ENCODE measurements around the gene CTNNA3. TPM values are rescaled to one million over a fixed set of nuclear protein-coding genes. Genes with fewer than 3 reads are reported as not detected.

CTNNA3 gene
- total RNA-seq, 1 experiment from 2014 or later = 0.32 TPM

DNA sequence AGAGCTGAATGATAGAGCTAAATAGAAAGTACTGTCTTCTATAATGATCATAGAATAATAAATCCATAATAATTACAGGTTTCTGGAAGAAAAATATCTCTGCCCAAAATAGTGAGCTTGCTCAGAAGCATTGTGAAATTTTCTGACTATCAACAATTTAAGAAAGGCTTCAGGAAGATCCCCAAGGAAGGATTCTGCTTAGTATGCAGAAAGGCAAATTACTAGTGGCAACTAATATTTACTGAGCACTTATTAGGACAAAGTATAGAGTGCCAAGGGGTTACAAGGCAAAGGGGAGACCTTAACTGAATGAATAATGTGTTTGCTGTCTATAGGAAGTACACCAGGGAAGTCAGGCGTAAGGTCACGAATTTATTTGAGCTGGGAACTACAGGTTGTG, 928.3 kb downstream of the CTNNA3 start (continued):
- TF ChIP-seq ELF1 (IDR thresholded peaks at IDR 0.05; ENCODE audit: borderline replicate concordance, low read depth) = no peak
- TF ChIP-seq, protein P1, sequence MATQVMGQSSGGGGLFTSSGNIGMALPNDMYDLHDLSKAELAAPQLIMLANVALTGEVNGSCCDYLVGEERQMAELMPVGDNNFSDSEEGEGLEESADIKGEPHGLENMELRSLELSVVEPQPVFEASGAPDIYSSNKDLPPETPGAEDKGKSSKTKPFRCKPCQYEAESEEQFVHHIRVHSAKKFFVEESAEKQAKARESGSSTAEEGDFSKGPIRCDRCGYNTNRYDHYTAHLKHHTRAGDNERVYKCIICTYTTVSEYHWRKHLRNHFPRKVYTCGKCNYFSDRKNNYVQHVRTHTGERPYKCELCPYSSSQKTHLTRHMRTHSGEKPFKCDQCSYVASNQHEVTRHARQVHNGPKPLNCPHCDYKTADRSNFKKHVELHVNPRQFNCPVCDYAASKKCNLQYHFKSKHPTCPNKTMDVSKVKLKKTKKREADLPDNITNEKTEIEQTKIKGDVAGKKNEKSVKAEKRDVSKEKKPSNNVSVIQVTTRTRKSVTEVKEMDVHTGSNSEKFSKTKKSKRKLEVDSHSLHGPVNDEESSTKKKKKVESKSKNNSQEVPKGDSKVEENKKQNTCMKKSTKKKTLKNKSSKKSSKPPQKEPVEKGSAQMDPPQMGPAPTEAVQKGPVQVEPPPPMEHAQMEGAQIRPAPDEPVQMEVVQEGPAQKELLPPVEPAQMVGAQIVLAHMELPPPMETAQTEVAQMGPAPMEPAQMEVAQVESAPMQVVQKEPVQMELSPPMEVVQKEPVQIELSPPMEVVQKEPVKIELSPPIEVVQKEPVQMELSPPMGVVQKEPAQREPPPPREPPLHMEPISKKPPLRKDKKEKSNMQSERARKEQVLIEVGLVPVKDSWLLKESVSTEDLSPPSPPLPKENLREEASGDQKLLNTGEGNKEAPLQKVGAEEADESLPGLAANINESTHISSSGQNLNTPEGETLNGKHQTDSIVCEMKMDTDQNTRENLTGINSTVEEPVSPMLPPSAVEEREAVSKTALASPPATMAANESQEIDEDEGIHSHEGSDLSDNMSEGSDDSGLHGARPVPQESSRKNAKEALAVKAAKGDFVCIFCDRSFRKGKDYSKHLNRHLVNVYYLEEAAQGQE (IDR thresholded peaks at IDR 0.05; ENCODE audit: low read depth) = no peak
- no peak for TF ChIP-seq SIN3A (IDR thresholded peaks at IDR 0.05; ENCODE audit: low read depth)

DNA sequence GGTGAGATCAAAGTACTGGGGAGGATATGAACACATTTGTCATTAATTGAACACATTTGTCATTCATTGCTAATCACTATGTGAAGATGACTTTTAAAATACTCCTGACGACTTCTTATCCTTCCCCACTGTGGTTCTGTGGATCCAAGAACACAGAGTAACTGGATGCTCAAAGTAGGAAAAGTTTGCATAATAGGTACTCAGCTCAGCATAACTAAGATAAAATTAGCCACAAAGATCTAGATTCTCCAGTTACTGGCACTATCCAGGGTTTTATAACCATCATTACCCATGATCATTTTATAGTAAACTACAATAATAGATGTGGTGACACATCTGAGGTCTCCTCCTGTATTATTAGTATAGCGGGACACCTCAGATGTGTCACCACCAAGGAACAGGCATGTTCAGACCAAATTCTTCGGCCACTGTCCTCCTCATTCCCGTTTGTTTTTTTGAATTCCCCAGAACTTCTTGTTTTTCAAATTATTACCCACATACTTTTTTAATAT, 933.7 kb downstream of the CTNNA3 start:
- Histone ChIP-seq H3K4me3 (replicated peaks in 1 of 2; ENCODE audit: low read depth in 1 of 2, low read length in 2 of 2) (no peak overlapping the region), H3K4me2 (ENCODE audit: low read length) (no peak overlapping the region), H3K27ac (ENCODE audit: low read depth, low read length) (no peak overlapping the region), H3K27me3 (ENCODE audit: insufficient read depth, low read length) (no peaks in the 10 kb centered on the region), H2AFZ (ENCODE audit: low read depth, low read length, poor library complexity, severe bottlenecking) (no peak overlapping the region), H3K4me1 (ENCODE audit: control insufficient read depth in 1 of 2, insufficient read depth in 2 of 2, low read length in 2 of 2) (no peaks in the 10 kb centered on the region), H4K20me1 (ENCODE audit: insufficient read depth) (no peaks in the 10 kb centered on the region), H3K9me3 (ENCODE audit: control insufficient read depth in 1 of 2, insufficient read depth in 1 of 2, low read depth in 1 of 2, low read length in 2 of 2) (no peaks in the 10 kb centered on the region), H3K9ac (ENCODE audit: low read length) (no peak overlapping the region), H3K9me2 (ENCODE audit: insufficient read depth) (no peaks in the 10 kb centered on the region), H3K79me2 (ENCODE audit: insufficient read depth, low read length) (no peaks in the 10 kb centered on the region), H3K36me3 (ENCODE audit: control insufficient read depth in 1 of 2, insufficient read depth in 2 of 2, low read length in 2 of 2) (no peaks in the 10 kb centered on the region)
- CTCF ChIA-PET = no interaction called here
- DNase-seq (ENCODE audit: low read depth, low spot score) (no peak), ATAC-seq (no peak)
- TF ChIP-seq POLR2AphosphoS5 (IDR thresholded peaks at IDR 0.05; ENCODE audit: low read depth, low read length) = no peak
- no peak for TF ChIP-seq FOSL1 (IDR thresholded peaks at IDR 0.05; ENCODE audit: low read depth)
- no TSS peak for BruUV-seq (replicated peaks)
- RAD21 ChIA-PET (ENCODE audit: low non-redundant PET in 1 of 2, low total read pairs in 2 of 2, uncharacterized antibody in 2 of 2, unreplicated experiment in 2 of 2) = no interaction called here
- intact Hi-C loops (cut with micrococcal nuclease) = no loop called here
- POLR2A ChIA-PET = no interaction called here
